Measurements from ENCODE around the gene ACADS. TPM values are rescaled to one million over a fixed set of nuclear protein-coding genes. Genes with fewer than 3 reads are reported as not detected.

The ACADS gene
- total RNA-seq, 4 donors from 2014 or later, result 21.3 to 37.1 (median 29.1) TPM

GRCh38 chr12:120705618-120706017 is 20.0 kb upstream of the ACADS start:
- WGBS, 2 donors, result 77 to 88% methylated on average over 1 of the region's 1 CpG
- intact Hi-C loops (cut with DNase I; ENCODE audit: low total_unique reads), result no loop called here
- TF ChIP-seq CTCF (IDR thresholded peaks at IDR 0.05), result no peak
- TF ChIP-seq POLR2A (IDR thresholded peaks at IDR 0.05), result no peak
- no peak overlapping the region for H3K4me3 ChIP-seq (ENCODE audit: low read depth, poor library complexity, severe bottlenecking)
- no peak for DNase-seq (ENCODE audit: low spot score in 2 of 2)

GRCh38 chr12:120706029-120706428 is 19.6 kb upstream of the ACADS start:
- 79 to 87% methylated on average over 5 of the region's 5 CpGs for WGBS, 2 donors
- TF ChIP-seq POLR2A (IDR thresholded peaks at IDR 0.05) (no peak), CTCF (IDR thresholded peaks at IDR 0.05) (no peak)

GRCh38 chr12:120708651-120709050 is 17.0 kb upstream of the ACADS start:
- TF ChIP-seq POLR2A (IDR thresholded peaks at IDR 0.05) (no peak), CTCF (IDR thresholded peaks at IDR 0.05) (no peak)
- WGBS, 2 donors, result 78 to 85% methylated on average over 4 of the region's 4 CpGs
- no peak overlapping the region for H3K4me3 ChIP-seq (ENCODE audit: low read depth, poor library complexity, severe bottlenecking)
- intact Hi-C loops (cut with DNase I; ENCODE audit: low total_unique reads), result no loop called here
- DNase-seq (ENCODE audit: low spot score in 2 of 2), result no peak

More at GRCh38 chr12:120706029-120706428, 19.6 kb upstream of the ACADS start:
- no peak overlapping the region for H3K4me3 ChIP-seq (ENCODE audit: low read depth, poor library complexity, severe bottlenecking)
- intact Hi-C loops (cut with DNase I; ENCODE audit: low total_unique reads), result no loop called here
- DNase-seq (ENCODE audit: low spot score in 2 of 2), result no peak

- intact Hi-C loops (cut with DNase I; ENCODE audit: low total_unique reads), result loop anchor here (5.0 to 10.0 kb wide), 2 partner anchors 63 to 125 kb away; partner anchors contain the start of gene POP5
- DNase-seq (ENCODE audit: low spot score in 2 of 2), result peak; percentile 43 to 89
- WGBS, 2 donors, result 1 to 2% methylated on average over 8 to 13 of the region's 76 CpGs
- H3K4me3 ChIP-seq (ENCODE audit: low read depth, poor library complexity, severe bottlenecking), result peak within 1 kb of the TSS; percentile 74
- TF ChIP-seq CTCF (IDR thresholded peaks at IDR 0.05) (no peak), POLR2A (IDR thresholded peaks at IDR 0.05) (no peak)
These were observed 15.4 kb upstream of the ACADS start, which contains the start of gene UNC119B for GRCh38 chr12:120710031-120710804. TSS of gene UNC119B (plus strand) at chr12:120710458. CDS start at chr12:120710475, 17 bp downstream.

- no peak for DNase-seq (ENCODE audit: low spot score in 2 of 2)
- WGBS, 2 donors, result 0 to 2% methylated on average over 12 to 18 of the region's 31 CpGs
- H3K4me3 ChIP-seq (ENCODE audit: low read depth, poor library complexity, severe bottlenecking), result peak overlapping the region; percentile 74
- intact Hi-C loops (cut with DNase I; ENCODE audit: low total_unique reads), result loop anchor here (5.0 to 10.0 kb wide), 2 partner anchors 64 to 126 kb away; partner anchors contain the start of gene POP5
- TF ChIP-seq POLR2A (IDR thresholded peaks at IDR 0.05), result no peak
These were observed 14.8 kb upstream of the ACADS start for GRCh38 chr12:120710805-120711296.

GRCh38 chr12:120711411-120711810 is 14.2 kb upstream of the ACADS start:
- WGBS, 2 donors, result 27 to 34% methylated on average over 6 of the region's 6 CpGs
- TF ChIP-seq CTCF (IDR thresholded peaks at IDR 0.05) (no peak), POLR2A (IDR thresholded peaks at IDR 0.05) (no peak)
- DNase-seq (ENCODE audit: low spot score in 2 of 2), result no peak
- intact Hi-C loops (cut with DNase I; ENCODE audit: low total_unique reads), result loop anchor here (5.0 to 10.0 kb wide), 2 partner anchors 64 to 127 kb away; partner anchors contain the start of gene POP5
- H3K4me3 ChIP-seq (ENCODE audit: low read depth, poor library complexity, severe bottlenecking), result peak overlapping the region; percentile 74
